Stimulated activated CD8-positive, alpha-beta memory T cell treated with anti-CD3 and anti-CD28 coated beads, Interleukin-7, amount 100 ng/mL, for 24 hours (primary cell): ENCODE results near the gene SLC8B1.

Experiments
- DNase-seq: peaks from one replicate; pipeline ENCODE4 v3.0.0-alpha.2; 2020; ENCODE audit warnings: low read depth

SLC8B1 gene

DNA sequence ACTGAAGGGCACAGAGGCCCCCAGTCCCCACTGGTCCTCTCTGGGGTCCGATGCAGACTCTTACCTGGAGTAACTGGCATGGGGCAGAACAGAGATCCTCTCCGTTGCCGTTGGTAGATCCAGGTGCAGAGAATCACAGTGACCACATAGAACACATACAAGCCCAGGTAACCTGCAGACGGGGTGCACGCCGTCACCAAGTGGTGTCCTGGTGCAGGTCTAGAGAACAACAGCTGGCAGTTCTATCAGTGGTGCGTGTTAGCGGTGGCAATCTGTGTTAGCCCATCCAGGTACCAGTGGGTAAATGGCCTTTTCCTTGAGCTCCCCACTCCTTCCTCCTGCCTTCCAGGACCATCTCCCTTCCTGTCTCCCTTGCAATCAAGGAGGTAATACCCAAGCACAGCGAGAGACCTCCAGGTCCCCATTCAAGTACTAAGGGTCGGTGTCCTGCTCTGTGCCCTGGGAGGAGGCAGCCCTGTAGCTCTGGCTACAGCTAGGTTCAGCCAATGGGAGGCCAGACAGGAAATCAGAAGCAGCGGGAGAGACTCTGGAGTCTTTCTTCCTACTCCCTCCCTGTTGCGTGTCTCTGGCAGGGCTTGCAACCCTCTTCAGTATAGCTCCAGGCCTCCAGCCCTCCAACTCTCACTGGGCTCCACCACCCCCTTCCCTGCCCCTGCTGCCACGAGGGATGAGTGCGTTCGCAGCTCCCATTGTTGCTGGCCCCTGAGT, 15.8 kb downstream of the SLC8B1 start:
- no peak for DNase-seq

GRCh38 chr12:113318046-113318656, 16.8 kb downstream of the SLC8B1 start:
- no peak for DNase-seq

- DNase-seq = no peak
Measured at GRCh38 chr12:113317122-113317521, 17.8 kb downstream of the SLC8B1 start.

DNA sequence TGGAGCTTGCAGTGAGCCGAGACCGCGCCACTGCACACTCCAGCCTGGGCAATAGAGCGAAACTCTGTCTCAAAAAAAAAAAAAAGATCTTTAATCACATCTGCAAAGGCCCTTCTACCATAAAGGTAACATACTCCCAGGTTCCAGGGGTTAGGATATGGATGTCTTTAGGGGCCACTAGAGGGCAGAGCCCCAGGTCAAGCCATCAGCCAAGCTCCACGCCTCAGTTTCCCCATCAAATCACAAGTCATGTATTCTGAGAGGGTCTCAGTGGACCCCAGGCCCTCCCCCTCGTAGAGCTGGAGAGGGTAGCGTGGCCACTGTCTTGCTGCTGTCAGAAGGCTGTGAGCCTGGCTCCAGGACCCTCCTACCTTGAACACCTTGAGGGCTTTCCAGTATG, 18.8 kb downstream of the SLC8B1 start:
- no peak for DNase-seq

DNA sequence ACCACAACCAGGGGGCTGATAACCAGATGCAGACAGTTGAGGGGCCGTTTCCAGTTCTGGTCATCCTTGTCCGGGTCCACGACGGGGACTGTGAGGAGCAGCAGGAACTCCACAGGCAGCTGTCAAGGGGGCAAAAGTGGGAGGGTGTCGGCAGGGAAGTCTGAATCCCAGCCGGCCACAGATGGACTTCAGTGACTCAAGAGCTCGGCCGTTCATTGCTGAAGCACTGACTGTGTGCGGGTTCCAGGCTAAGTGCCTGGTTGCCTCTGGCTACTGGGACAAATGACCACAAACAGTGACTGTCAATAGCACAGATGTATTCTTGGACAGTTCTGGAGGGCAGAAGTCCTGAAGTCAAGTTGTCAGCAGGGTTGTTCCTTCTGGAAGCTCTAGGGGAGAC, 19.6 kb downstream of the SLC8B1 start:
- DNase-seq = no peak

DNA sequence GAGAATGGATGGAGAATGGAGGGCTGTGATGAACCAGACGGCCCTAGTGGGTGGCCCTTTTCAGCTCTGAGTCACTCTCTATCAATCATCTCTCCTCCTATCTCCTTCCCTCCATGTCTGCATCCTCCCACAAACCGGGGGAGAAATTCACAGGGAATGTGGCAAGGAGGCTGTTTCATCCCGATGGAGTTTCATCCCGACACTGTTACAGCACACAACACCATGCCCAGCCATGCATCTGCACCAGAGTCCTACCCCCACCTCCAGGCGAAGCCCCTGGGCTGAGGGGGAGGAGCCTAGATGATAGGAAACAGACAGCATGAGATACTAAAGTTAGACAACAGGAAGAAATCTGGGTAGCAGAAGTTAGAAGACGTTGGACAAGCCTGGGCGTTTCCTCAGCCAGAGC, 20.8 kb downstream of the SLC8B1 start:
- no peak for DNase-seq

DNA sequence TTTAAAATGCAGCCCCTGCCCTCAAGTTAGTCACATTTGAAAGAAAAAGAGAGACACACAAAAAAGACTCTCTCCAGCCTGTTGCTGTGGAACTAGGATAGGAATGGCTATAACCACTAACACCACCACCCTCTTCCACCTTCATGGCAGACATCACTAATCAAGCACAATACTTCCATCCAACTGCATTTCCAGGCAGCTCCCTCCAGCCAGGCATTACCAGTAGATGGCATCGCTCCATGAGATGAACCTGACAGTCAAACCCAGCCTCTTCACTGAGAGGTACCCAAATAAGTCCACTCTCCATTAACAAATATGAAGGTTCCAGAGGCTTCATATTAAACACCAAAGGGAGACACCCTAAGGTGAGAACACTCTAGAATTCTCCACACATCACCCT, 24.4 kb downstream of the SLC8B1 start:
- no peak for DNase-seq

DNA sequence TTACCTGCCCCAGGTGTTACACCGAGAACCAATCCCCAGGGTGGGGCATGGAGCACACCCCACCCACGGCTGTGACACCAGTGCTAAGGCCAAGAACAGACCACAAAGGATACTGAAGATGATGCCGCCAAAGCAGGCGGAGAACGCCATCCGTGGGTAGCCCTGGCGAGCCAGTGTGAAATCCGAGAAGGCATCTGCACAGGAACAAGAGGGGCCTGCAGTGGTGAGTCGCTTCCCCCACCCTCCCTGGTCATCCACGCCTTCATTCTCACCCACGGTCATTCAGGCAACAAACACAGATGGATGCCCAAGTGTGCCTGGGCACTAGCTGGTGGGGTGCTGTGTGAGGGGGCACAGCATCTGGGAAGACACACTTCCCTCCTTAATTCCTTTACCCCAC, 28.5 kb downstream of the SLC8B1 start:
- DNase-seq = no peak

DNA sequence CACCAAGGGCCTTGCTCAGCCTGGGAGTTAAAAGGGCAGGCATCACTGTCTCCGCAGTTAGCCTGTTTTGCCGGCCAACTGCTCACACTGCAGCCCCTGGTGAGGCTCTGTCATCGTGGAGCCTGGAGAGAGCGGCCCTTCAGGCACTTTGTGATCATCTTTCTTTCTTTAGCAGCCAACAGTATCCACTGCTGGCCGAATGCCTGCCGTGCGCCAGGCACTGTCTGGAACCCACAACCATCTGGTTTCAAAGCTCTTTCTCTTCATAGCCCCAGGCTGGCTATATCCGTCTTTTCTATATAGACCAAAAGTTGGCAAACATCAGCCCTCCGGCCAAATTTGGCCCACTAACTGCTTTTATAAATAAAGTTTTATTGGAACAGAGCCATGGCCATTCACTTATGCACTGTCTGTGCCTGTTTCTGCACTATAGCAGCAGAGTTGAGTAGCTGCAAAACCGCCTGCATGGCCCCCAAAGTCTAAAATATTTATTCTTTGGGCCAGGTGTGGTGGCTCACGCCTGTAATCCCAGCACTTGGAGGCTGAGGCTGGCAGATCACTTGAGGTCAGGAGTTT, 29.5 kb downstream of the SLC8B1 start:
- DNase-seq = no peak

GRCh38 chr12:113302886-113303640, 31.8 kb downstream of the SLC8B1 start:
- no peak for DNase-seq

DNA sequence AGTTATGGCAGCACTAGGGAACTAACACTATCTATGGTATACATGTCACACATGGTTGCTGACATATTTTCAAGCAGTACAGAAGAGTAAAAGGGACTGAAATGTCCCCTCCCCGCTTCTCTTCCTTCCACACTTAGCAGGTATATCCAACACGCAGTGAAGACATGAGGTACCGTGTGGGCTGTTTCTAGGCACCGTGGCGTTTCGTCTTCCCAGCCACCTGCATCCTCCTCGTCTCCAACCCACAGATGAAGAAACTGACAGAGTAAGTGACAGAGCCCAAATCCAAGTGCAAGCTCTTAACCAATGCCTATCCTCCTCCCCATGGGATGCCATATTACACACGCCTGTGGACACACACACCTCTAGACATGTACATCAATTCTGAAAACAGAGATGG, 32.4 kb downstream of the SLC8B1 start:
- no peak for DNase-seq

DNA sequence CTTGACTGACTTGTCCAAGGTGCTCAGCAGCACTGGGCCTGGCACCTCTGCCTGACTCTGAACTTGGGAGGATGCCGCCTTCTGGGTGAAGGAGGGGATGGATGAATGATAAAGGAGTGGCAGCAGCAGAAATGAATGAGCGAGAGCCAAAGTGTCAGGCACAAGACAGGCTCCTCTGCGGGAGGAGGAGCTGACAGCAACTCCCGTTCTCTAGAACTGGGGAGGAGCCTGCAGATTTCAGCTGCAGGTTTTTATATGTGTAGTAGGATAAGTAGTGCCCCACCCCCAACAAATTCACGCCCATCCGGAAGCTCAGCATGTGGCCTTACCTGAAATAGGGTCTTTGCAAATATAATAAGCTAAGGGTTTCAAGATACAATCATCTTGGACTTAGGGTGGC, 33.1 kb downstream of the SLC8B1 start:
- no peak for DNase-seq

DNA sequence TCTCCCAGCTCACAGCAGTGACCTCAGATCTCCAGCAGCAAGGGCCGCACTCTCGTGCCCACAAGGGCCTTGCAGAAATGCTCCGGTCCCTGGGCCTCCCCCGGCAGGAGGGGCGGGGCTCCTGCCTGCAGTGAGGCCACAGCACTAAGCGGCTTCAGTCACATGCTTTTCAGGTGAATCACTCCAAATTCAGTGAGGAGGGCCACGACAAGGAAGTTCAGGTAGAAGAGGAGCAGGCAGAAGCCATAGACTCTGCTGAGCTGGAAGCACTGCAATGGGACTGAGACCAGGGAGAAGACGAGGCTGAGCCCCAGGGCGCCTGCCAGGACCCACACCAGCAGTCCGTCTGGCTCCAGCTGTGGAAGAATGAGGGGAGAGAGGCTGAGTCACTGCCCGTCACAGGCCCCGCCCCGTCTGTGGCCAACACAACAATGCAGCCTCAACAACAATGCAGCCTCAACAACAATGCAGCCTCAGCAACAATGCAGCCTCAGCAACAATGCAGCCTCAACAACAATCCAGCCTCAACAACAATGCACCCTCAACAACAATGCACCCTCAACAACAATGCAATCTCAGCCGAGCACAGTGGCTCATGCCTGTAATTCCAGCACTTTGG, 35.2 kb downstream of the SLC8B1 start:
- no peak for DNase-seq

GRCh38 chr12:113298861-113299545, 35.9 kb downstream of the SLC8B1 start:
- DNase-seq = no peak

DNA sequence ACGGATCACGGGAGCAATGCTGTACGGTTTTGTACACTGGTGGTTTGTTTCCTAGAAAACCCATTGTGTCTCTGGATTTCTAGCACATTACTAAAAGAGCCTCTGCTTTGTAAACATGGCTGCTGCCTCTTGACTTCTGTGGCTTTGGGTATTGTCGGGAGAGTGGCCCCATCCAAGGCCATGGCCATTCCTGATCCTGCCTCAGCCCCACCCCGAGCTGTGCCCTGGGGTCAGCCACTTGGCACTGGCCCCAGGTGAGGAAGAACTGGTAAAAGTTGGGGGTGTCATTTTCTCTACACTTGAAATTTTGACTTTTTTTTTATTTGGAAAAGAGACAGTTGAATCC, 36.5 kb downstream of the SLC8B1 start:
- DNase-seq = no peak

DNA sequence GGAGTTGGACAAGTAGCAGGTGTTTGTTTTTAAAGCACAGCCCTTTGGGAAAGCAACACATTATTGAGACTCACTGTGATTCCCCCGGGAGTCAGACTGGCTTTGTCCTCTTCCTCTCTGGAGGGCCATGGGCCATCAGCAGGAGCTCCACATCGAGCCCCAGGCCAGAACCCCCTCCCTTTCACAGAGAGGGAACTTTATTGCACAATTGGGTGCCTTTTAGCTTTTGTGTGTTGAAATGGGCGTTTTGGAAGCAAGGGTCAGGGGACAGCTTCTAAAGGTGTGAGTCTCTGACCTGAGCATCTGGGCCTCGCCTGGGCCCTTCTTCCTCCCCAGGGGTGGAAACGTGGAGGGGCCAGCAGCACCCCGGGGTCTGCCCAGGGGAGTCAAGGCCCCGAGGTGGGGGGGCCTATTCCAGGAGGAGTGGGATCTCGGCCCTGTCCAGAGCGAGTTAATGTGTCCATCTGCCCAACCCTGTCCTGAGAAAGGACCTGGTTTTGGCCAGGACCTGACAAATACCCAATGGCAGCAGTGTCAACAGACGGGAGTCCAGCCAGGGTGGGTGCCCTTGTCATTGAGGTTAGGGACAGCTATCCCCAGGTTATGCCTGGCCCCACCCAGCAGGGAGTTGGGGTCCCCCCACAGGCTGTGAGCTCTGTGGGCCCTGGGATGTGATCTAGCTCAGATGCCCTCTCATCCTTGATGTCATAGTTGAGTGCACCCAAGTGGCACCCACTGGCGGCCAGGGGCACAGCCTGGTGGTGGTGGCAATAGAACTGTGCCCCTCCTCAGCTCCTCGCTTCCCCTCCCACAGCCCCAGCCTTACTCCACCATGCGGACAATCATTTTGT, 37.1 kb downstream of the SLC8B1 start:
- no peak for DNase-seq

DNA sequence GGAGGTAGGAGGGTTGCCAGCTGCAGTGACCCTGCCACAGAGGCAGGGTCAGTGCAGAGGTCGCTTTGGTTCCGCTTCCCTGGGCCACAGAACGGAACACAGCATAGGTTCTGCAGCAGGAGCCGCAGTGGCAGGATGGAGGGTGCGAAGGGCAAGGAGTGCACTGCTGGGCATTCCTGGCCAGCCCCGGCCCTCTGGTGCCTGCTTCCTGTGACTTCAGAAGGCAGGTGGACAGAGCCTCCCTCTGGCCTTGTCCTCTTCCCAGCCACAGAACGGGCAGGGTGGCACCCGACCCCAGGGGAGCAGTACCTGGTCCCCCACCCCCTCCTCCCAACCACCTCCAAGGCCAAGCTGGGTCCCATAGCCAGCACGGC, 37.7 kb downstream of the SLC8B1 start:
- no peak for DNase-seq

DNA sequence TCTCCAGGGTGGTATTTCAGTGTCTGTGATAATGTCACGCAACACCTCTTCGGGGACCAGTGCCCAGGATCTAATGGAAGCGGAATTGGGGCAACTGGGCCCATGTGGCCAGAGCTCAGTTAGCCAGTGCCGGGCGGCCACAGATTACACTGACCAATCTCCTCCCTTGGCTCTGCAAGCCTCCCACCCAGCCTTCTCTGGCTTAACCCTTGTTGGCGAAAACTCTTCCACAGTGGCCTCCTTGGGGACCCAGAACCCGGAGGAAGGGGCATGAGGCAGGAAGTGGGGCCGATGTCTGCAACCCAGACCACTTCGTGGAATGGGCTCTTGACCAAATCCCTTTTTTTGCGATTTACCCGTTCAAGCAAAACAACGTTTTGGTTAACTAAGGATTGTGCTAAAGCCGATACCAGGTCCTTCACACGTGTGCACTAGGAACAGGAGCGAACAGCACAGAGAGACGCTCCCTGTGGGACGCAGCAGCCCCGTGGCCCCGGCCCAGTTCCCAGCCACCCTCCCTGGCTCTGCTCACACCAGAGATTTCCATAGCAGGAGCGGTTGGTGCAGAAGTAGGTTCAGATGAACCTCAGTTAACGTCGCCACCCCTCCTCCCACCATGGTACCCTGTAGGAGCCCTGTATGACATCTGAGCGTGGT, 38.2 kb downstream of the SLC8B1 start:
- no peak for DNase-seq

DNA sequence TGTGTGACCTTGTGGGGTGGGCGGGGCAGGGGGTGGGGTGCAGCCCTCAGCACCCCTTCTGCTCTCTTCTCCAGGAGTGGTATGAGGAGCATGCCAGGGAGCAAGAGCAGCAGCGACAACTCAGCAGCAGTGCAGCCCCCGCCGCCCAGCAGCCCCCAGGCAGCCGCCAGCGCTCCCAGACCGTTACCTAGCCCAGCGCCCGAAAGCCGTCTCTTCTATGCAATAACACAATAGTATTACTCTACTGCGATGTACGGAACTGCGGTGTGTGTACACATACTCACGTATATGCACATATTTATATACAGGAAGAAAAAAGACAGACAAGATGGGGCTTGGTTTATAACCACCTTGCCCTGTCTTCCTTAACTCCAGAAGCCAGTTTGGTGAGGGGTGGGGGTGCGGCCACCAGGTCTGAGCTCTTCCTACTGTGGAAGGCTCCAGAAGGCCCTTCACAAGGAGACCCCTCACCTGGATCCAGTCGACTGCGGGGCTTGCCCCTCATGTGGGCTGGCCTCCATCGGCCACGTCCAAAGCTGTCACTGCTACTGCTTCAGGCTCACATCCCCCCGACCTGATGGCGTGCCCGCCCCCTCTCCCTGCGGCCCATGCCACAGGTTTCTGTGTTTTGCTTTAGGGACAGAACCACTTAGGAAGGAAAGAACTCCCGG, 38.9 kb downstream of the SLC8B1 start:
- no peak for DNase-seq

DNA sequence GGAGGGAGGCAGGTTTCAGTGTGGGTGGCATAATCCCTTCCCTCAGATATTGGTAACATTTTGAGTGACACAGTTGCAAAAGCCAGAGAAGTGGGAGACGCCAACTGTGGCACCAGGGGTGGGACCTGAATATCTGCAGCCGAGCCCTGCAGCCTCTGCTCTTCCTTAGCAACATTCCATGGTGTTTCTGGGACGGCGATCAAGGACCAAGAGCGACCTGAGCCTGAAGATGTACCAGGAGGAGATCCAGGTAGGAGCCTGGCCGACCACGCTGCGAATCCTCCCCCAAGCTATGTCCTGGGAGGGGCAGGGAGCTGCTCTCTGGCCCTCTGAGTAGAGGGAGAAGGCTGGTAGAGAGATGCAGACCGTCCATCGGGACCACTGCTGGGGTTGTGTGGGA, 41.8 kb downstream of the SLC8B1 start:
- no peak for DNase-seq
